NCI-H2196 (cell line): ENCODE results near the gene TTC24.
A peak's percentile ranks its signal among the peaks of the same experiment; 100 is the strongest.

ENCODE experiments used
- DNase-seq: peaks from one replicate; lab custom pipeline; 2025; ENCODE audit not compliant: unreplicated experiment; lab: John Stamatoyannopoulos, UW

TTC24 gene

DNA sequence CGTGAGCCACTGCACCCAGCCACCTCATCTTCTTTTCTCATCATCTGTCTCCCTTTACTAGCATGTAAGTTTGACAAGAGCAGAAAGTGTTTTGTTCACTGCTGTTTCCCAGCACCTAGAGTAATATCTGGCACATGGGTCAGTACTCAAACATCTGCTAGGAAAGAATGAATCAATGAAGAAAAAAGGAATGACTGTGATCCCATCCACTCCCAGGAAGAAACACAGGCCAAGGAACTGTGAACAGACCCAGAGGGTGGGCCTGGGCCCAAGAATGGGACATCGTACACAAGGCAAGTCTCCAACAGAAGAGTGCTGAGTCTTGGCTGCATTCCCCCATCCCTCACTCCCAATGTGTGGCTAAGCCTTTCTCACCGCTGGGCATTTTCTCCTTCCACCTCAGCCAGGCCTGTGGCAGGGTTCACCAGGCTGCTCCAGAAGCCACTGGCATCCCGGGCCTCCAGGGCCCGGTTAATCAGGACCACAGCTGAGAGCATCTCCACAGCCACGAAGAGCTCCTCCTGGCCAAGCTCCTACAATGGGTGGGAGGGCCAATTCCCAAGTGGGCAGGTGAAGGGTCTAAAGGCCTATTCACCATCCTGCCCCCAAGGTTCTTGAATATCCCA lies 25.6 kb upstream of the TTC24 start:
- DNase-seq = no peak

DNA sequence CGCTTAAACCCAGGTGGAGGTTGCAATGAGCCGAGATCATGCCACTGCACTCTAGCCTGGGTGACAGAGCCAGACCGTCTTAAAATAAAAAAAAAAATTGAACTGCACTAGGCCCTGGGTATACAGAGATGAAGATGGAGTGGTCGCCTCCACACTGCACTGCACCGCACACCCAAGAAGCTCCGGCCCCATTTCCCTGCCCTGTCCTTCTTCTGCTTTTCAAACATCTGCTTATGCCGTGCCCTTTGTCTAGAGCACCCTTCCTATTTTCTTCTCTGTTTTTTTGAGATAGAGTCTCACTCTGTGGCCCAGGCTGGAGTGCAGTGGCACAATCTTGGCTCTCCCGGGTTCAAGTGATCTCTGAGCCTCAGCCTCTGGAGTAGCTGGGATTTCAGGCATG lies 24.6 kb upstream of the TTC24 start:
- no peak for DNase-seq

DNA sequence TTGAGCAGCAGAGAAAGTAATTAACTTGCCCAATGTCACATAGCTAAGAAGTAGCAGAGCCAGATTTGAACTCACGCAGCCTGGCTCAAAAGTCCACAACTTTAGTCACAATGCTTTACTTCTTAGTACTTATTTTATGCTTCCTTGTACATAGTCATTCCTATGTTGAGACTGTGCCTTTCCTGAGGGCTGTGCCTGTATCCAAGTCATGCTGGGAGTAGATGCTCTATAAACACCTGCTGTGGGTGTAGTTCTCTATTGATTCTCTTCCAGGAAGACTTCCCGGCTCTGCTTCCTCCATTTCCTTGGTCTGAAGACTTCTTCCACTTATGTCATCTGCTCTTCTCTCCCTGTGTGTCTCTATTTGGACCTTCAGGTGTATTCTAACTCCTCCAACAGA lies 23.8 kb upstream of the TTC24 start:
- no peak for DNase-seq

DNA sequence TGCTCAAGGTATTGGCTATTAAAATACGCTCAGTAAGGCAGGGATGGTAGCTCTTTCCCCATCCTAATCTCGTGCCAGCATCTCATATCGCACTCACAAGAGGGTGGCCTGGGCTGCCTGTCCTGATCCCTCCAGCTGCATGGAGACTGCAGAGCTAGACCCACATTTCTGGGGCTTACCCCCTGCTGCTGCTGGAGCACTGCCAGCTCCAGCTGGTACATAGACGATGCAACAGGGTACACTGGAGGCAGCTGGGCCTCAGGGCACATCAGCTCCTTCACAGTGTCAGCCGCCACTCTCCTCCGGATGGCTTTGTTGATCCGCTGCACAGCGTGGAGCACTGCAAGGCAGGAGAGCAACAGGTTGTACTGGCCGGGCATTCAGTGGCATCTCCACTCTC lies 23.2 kb upstream of the TTC24 start:
- peak; percentile 11 for DNase-seq

GRCh38 chr1:156559086-156559796 lies 20.3 kb upstream of the TTC24 start:
- DNase-seq = no peak

GRCh38 chr1:156559797-156560385 lies 19.6 kb upstream of the TTC24 start:
- no peak for DNase-seq

- no peak for DNase-seq
Measured at GRCh38 chr1:156560585-156561163, 18.8 kb upstream of the TTC24 start.

- no peak for DNase-seq
Measured at GRCh38 chr1:156565519-156565918, 14.0 kb upstream of the TTC24 start.

DNA sequence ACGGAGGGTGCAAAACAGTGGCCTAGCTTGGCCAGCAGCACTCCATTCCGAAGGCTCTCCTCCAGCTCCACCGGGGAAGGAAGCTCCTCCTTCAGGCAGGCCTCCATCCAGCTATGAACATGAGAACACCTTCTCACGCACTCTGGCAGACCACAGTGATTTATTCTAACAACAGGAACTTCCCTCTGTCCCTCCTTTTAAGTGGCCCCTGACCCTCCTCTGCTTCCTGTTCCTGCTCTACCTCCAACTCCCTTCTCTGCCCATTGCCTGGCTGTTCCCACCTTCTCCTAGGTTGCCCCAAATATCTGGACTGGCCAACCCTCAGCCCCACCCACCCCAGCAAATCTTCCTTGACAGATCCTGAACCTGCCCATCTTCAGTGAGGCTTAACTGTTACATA lies 13.1 kb upstream of the TTC24 start:
- DNase-seq = no peak

GRCh38 chr1:156571261-156571852 lies 8.2 kb upstream of the TTC24 start:
- DNase-seq = no peak

DNA sequence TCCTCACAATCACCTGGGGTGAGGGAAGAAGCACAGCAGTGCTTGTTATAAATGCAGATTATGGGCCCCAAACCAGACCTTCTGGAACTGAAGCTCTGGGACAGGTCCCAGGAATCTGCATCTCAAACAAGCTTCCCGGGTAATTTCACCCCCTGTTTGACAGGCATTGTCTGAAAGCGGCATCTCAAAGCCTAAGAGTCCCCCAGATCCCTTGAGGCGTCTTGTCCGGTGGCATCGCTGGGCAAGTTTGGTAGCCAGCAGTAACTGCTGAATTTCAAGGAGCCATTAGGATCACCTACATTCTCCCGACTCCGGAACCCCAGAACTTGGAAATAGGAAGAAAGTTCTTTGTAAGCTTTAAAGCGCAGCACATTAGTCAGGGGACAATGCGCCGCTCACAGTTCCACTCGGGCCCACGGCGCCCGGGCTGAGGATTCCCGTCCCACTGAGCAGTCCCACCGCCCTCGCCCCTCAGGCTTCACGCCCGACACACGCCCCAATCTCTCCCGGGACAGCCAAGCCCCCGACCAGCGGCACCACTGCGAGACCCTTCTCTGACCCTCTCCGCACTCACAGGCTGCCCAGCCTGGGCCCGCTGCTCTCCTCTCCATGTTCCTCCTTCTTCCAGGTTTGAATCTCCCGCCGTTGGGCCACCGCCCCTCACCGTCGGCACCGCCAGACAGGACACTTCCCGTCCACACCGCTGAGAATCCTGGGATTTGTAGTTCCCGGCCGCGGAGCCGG lies 7.4 kb upstream of the TTC24 start, which contains the start of gene IQGAP3:
IQGAP3 (minus strand) TSS at position 647 of the 744 bp plus-strand sequence; CDS start at position 611, 36 bp downstream.
- peak; percentile 91 for DNase-seq

DNA sequence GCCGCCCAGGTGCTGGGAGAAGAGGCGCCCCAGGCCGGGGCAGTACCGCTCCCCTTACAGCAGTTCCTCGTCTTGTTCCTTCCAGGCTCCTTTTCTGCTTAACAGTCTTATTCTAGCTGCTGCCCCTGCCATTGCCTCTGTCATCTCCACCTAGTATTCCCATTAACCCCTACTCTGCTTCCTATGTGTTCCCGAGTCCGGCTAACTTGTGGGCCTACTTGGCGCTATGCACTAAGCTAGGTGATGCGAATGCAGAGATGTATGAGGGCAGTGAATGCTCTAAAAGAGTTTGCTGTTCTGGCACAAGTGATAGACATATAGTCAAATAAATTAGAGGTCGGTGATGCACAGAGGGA lies 6.9 kb upstream of the TTC24 start:
- DNase-seq = no peak

DNA sequence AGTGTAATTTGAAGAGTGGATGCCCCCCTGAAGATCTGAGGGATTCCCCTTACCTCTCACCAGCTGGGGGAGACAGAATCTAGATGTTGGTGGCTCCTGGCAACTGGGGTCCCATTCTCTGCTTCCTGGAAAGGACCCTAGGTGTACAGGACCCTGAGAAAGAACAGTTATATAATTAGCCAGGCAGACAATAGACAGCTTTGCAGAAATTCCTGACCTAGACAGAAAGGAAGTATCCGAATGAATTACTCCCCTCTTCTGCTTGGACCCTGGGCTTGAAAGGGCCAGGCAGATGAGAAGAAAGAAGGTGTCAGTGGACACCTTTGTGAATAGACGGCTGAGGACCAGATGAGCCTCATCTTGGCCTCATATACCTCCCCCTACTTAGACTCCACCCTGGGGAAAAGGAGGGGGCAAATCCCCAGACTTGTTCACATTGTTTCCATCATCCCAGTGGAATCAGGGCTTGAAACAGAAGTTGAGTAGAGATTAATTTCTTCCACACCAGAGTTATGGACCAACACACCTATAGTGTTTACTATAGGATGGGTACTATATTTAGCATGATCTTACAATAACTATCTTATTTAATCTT lies 5.4 kb upstream of the TTC24 start:
- DNase-seq = no peak

GRCh38 chr1:156577550-156577949 lies 2.0 kb upstream of the TTC24 start:
- peak; percentile 13 for DNase-seq

- DNase-seq = no peak
Measured at GRCh38 chr1:156578055-156578454, 1.5 kb upstream of the TTC24 start.

DNA sequence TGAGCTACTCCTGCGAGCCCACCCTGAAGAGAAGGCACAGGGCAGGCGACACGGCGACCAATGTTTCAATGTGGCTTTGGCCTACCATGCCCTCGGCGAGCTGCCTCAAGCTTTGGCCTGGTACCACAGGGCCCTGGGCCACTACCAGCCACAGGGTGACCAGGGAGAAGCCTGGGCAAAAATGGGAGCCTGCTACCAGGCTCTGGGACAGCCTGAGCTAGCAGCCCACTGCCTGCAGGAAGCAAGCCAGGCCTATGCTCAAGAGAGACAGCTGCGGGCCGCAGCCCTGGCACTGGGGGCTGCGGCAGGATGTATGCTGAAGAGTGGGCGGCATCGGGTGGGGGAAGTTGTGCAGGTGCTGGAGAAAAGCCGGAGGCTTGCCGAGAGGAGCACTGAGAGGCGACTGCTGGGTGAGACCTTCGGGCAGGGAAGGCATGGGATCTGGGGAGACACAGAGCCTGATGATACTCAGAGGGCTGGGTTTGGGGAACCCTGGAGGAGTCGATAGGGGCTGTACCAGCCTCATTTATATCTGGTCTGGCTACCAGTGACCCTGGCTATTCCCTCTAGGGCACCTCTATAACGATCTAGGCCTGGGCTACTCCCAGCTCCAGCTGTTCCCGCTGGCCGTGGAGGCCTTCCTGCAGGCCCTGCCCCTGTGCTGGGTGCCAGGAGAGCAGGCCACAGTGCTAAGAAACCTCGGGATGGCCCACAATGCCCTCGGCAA lies 2.3 kb downstream of the TTC24 start:
- DNase-seq = no peak

GRCh38 chr1:156582388-156583017 lies 3.0 kb downstream of the TTC24 start:
- DNase-seq = no peak

- DNase-seq = peak; percentile 83
Measured at GRCh38 chr1:156583821-156584622, 4.5 kb downstream of the TTC24 start.

DNA sequence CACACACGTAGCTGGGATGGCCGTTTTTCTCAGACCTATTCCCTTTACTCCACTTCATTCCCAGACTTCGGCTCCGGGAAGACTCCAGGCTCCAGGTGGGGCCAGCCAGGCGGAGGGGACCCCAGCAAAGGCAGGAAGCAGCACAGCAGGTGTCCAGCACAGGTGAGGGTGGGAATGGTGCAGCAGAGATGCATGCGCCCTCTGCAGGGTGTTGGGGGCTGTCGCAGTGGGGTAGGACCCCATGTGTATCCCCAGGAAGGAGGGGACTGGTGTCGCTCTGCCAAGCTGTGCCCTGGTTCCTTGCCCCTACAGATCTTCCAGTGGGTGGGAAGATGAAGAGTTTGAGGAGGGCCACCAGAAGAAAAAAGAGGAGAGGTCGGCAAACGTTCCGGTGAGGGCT lies 5.3 kb downstream of the TTC24 start:
- DNase-seq = no peak
